Testis (tissue), 2 donors: ENCODE results near the gene KLHL13.

Experiments used
- CTCF ChIP-seq, 3 experiments: fragments of 450-650 bp in 2 of 3; fragments of 200-600 bp in 1 of 3; sonication (generic) in 1 of 3; IDR thresholded peaks; one replicate each; pipeline ENCODE4 v1.5.1; 2016 to 2019; ENCODE audit warnings: antibody characterized with exemption in 3 of 3, mild to moderate bottlenecking in 2 of 3, moderate library complexity in 1 of 3
- POLR2A ChIP-seq: fragments of 450-650 bp; IDR thresholded peaks from one replicate; pipeline ENCODE4 v1.6.1; 2017; ENCODE audit warnings: antibody characterized with exemption, mild to moderate bottlenecking, moderate library complexity

GRCh38 chrX:118049713-118050112, 66.9 kb downstream of the KLHL13 start:
- TF ChIP-seq CTCF (IDR thresholded peaks at IDR 0.05) (no peak), POLR2A (no peak)
